Activated T-helper 2 cell treated with anti-CD3 and anti-CD28 coated beads, Interferon-gamma antibody, Interleukin-2, Interleukin-4, amounts not matched to agents 10 μg/mL and 5 μg/mL and 100 μg/mL, durations not matched to agents 14 hours and 24 hours and 36 hours (primary cell): ENCODE results near the gene MAP3K20. TPM values are rescaled to one million over a fixed set of nuclear protein-coding genes. Genes with fewer than 3 reads are reported as not detected.
"Not testable (repeated sequence)": the region's sequence is repeated elsewhere in the genome, so short reads cannot be mapped to it uniquely, and the experiment has no call there.

Source experiments
- DNase-seq: peaks from one replicate; pipeline ENCODE4 v3.0.0; 2021; ENCODE audit warnings: low spot score
- H3K27ac Mint-ChIP-seq: one replicate; pipeline ENCODE4 v1.8.0; 2021; ENCODE audit warnings: mixed read lengths
- H3K27me3 Mint-ChIP-seq: one replicate; pipeline ENCODE4 v1.8.0; 2021; ENCODE audit warnings: low read depth, mixed read lengths
- H3K36me3 Mint-ChIP-seq: one replicate; pipeline ENCODE4 v1.8.0; 2021; ENCODE audit warnings: low read depth, mixed read lengths
- H3K4me1 Mint-ChIP-seq: one replicate; pipeline ENCODE4 v1.8.0; 2021; ENCODE audit warnings: low read depth, mixed read lengths
- H3K4me3 Mint-ChIP-seq: one replicate; pipeline ENCODE4 v1.8.0; 2021; ENCODE audit warnings: low read depth, mild to moderate bottlenecking, moderate library complexity, mixed read lengths
- H3K9me3 Mint-ChIP-seq: one replicate; pipeline ENCODE4 v1.8.0; 2021; ENCODE audit warnings: mixed read lengths
- intact Hi-C: fragments of 100-400 bp; cut with micrococcal nuclease; formaldehyde crosslinking; loops from one replicate; pipeline ENCODE4 v1.15.1; 2023
- total RNA-seq: library from RNA; stranded (reverse); gene quantifications from 2 replicates; pipeline ENCODE4 v1.2.3, GENCODE V29; 2022

The MAP3K20 gene
- total RNA-seq, 1 donor from 2014 or later: 26.8 TPM

- intact Hi-C loops: no loop called here
- peaks cover 2% of the 10 kb centered on the region for H3K4me1 Mint-ChIP-seq
- DNase-seq: no peak
- peaks cover 4% of the 10 kb centered on the region for H3K36me3 Mint-ChIP-seq
- no peak overlapping the region for H3K27ac Mint-ChIP-seq
- no peak overlapping the region for H3K4me3 Mint-ChIP-seq
- peaks cover 8% of the 10 kb centered on the region for H3K27me3 Mint-ChIP-seq
- no peaks in the 10 kb centered on the region for H3K9me3 Mint-ChIP-seq
Observed at GRCh38 chr2:173161507-173161906, 85.9 kb downstream of the MAP3K20 start.

- intact Hi-C loops, H3K4me3 Mint-ChIP-seq, H3K36me3 Mint-ChIP-seq, DNase-seq, H3K9me3 Mint-ChIP-seq, H3K27me3 Mint-ChIP-seq, H3K27ac Mint-ChIP-seq, H3K4me1 Mint-ChIP-seq: not testable (repeated sequence)
Observed at GRCh38 chr2:173163357-173163756, 87.7 kb downstream of the MAP3K20 start.

GRCh38 chr2:173164396-173164795 lies 88.8 kb downstream of the MAP3K20 start:
- Mint-ChIP-seq H3K4me1 (peaks cover 2% of the 10 kb centered on the region), H3K27ac (no peak overlapping the region), H3K27me3 (peaks cover 7% of the 10 kb centered on the region), H3K36me3 (no peaks in the 10 kb centered on the region), H3K9me3 (no peaks in the 10 kb centered on the region), H3K4me3 (no peak overlapping the region)
- intact Hi-C loops: no loop called here
- DNase-seq: no peak

GRCh38 chr2:173165443-173166238 lies 90.0 kb downstream of the MAP3K20 start:
- no peaks in the 10 kb centered on the region for H3K4me1 Mint-ChIP-seq
- no peak overlapping the region for H3K27ac Mint-ChIP-seq
- no peaks in the 10 kb centered on the region for H3K9me3 Mint-ChIP-seq
- no peak for DNase-seq
- H3K4me3 Mint-ChIP-seq: no peak overlapping the region
- H3K36me3 Mint-ChIP-seq: no peaks in the 10 kb centered on the region
- intact Hi-C loops: no loop called here
- peaks cover 5% of the 10 kb centered on the region for H3K27me3 Mint-ChIP-seq

- DNase-seq: no peak
- H3K9me3 Mint-ChIP-seq: no peaks in the 10 kb centered on the region
- H3K27me3 Mint-ChIP-seq: peaks cover 7% of the 10 kb centered on the region
- intact Hi-C loops: no loop called here
- H3K36me3 Mint-ChIP-seq: no peaks in the 10 kb centered on the region
- no peak overlapping the region for H3K4me3 Mint-ChIP-seq
- H3K27ac Mint-ChIP-seq: no peak overlapping the region
- H3K4me1 Mint-ChIP-seq: no peaks in the 10 kb centered on the region
Observed at GRCh38 chr2:173171321-173171720, 95.7 kb downstream of the MAP3K20 start.

GRCh38 chr2:173171924-173172643 lies 96.4 kb downstream of the MAP3K20 start:
- no peak for DNase-seq
- Mint-ChIP-seq H3K36me3 (no peaks in the 10 kb centered on the region), H3K9me3 (no peaks in the 10 kb centered on the region), H3K27ac (no peak overlapping the region), H3K27me3 (peaks cover 10% of the 10 kb centered on the region), H3K4me3 (no peak overlapping the region), H3K4me1 (no peaks in the 10 kb centered on the region)
- intact Hi-C loops: no loop called here

GRCh38 chr2:173174339-173174738 lies 98.7 kb downstream of the MAP3K20 start:
- H3K27ac Mint-ChIP-seq, H3K4me3 Mint-ChIP-seq, intact Hi-C loops, H3K36me3 Mint-ChIP-seq, DNase-seq, H3K9me3 Mint-ChIP-seq, H3K4me1 Mint-ChIP-seq: not testable (repeated sequence)
- H3K27me3 Mint-ChIP-seq: peaks cover 12% of the 10 kb centered on the region

- Mint-ChIP-seq H3K4me1 (no peaks in the 10 kb centered on the region), H3K27ac (no peak overlapping the region), H3K27me3 (peaks cover 12% of the 10 kb centered on the region), H3K4me3 (no peak overlapping the region), H3K36me3 (no peaks in the 10 kb centered on the region), H3K9me3 (no peaks in the 10 kb centered on the region)
- intact Hi-C loops: no loop called here
- DNase-seq: no peak
Observed at GRCh38 chr2:173175222-173175621, 99.6 kb downstream of the MAP3K20 start.

GRCh38 chr2:173181982-173182381 lies 106.3 kb downstream of the MAP3K20 start:
- intact Hi-C loops: no loop called here
- Mint-ChIP-seq H3K27ac (no peak overlapping the region), H3K4me1 (no peaks in the 10 kb centered on the region), H3K27me3 (peaks cover 6% of the 10 kb centered on the region), H3K9me3 (no peaks in the 10 kb centered on the region), H3K4me3 (no peak overlapping the region), H3K36me3 (peaks cover 3% of the 10 kb centered on the region)
- DNase-seq: no peak

- DNase-seq: no peak
- Mint-ChIP-seq H3K9me3 (no peaks in the 10 kb centered on the region), H3K27me3 (peaks cover 4% of the 10 kb centered on the region), H3K4me3 (no peak overlapping the region), H3K36me3 (peaks cover 7% of the 10 kb centered on the region), H3K4me1 (peaks cover 2% of the 10 kb centered on the region), H3K27ac (no peak overlapping the region)
- intact Hi-C loops: no loop called here
Observed at GRCh38 chr2:173184031-173185004, 108.7 kb downstream of the MAP3K20 start.

GRCh38 chr2:173185437-173185836 lies 109.8 kb downstream of the MAP3K20 start:
- H3K9me3 Mint-ChIP-seq: no peaks in the 10 kb centered on the region
- peaks cover 2% of the 10 kb centered on the region for H3K4me1 Mint-ChIP-seq
- H3K36me3 Mint-ChIP-seq: peaks cover 7% of the 10 kb centered on the region
- intact Hi-C loops: no loop called here
- H3K27ac Mint-ChIP-seq: no peak overlapping the region
- DNase-seq: no peak
- peaks cover 7% of the 10 kb centered on the region for H3K27me3 Mint-ChIP-seq
- no peak overlapping the region for H3K4me3 Mint-ChIP-seq

GRCh38 chr2:173187941-173188788 lies 112.5 kb downstream of the MAP3K20 start:
- no peak for DNase-seq
- Mint-ChIP-seq H3K4me3 (no peak overlapping the region), H3K27me3 (peaks cover 8% of the 10 kb centered on the region), H3K36me3 (peaks cover 8% of the 10 kb centered on the region), H3K4me1 (peaks cover 2% of the 10 kb centered on the region), H3K27ac (no peak overlapping the region), H3K9me3 (no peaks in the 10 kb centered on the region)
- intact Hi-C loops: no loop called here
